HG03460 (cell line): ENCODE measurements around the gene CSTPP1.
A peak's percentile ranks its signal among the peaks of the same experiment; 100 is the strongest.

ENCODE experiments used
- ATAC-seq: cut with Tn5 transposase; IDR thresholded peaks from one replicate; pipeline ENCODE4 v1.9.1; 2021; ENCODE audit not compliant: unreplicated experiment

CSTPP1 gene

GRCh38 chr11:46936138-46937110 is at the start of gene CSTPP1:
Gene CSTPP1, plus strand, starts transcription at chr11:46936761. Its CDS starts 45 bp downstream, at chr11:46936806.
- ATAC-seq = peak; percentile 91

GRCh38 chr11:46888636-46889035 is 47.9 kb upstream of the CSTPP1 start:
- no peak for ATAC-seq

GRCh38 chr11:46889251-46889650 is 47.3 kb upstream of the CSTPP1 start:
- no peak for ATAC-seq

GRCh38 chr11:46889689-46890475 is 46.7 kb upstream of the CSTPP1 start:
- ATAC-seq = no peak

- no peak for ATAC-seq
Measured at GRCh38 chr11:46890665-46891064, 45.9 kb upstream of the CSTPP1 start.

GRCh38 chr11:46892109-46892508 is 44.5 kb upstream of the CSTPP1 start:
- no peak for ATAC-seq

GRCh38 chr11:46892838-46893237 is 43.7 kb upstream of the CSTPP1 start:
- ATAC-seq = no peak

GRCh38 chr11:46894506-46894905 is 42.1 kb upstream of the CSTPP1 start:
- no peak for ATAC-seq

GRCh38 chr11:46894961-46895360 is 41.6 kb upstream of the CSTPP1 start:
- ATAC-seq = no peak

- no peak for ATAC-seq
Measured at GRCh38 chr11:46895821-46896220, 40.7 kb upstream of the CSTPP1 start.

- no peak for ATAC-seq
Measured at GRCh38 chr11:46896719-46897406, 39.7 kb upstream of the CSTPP1 start.

- no peak for ATAC-seq
Measured at GRCh38 chr11:46898396-46899095, 38.0 kb upstream of the CSTPP1 start.

GRCh38 chr11:46899501-46900025 is 37.0 kb upstream of the CSTPP1 start:
- no peak for ATAC-seq

- ATAC-seq = no peak
Measured at GRCh38 chr11:46900091-46900746, 36.3 kb upstream of the CSTPP1 start.

- ATAC-seq = no peak
Measured at GRCh38 chr11:46901156-46901555, 35.4 kb upstream of the CSTPP1 start.

GRCh38 chr11:46902694-46903093 is 33.9 kb upstream of the CSTPP1 start:
- no peak for ATAC-seq

- ATAC-seq = no peak
Measured at GRCh38 chr11:46903846-46904245, 32.7 kb upstream of the CSTPP1 start.

GRCh38 chr11:46905806-46906205 is 30.8 kb upstream of the CSTPP1 start:
- no peak for ATAC-seq

- ATAC-seq = no peak
Measured at GRCh38 chr11:46906609-46907041, 29.9 kb upstream of the CSTPP1 start.

- ATAC-seq = no peak
Measured at GRCh38 chr11:46907606-46908005, 29.0 kb upstream of the CSTPP1 start.
